Measurements from ENCODE around the gene PEBP1. TPM values are rescaled to one million over a fixed set of nuclear protein-coding genes. Genes with fewer than 3 reads are reported as not detected.

Gene PEBP1
- total and polyA plus RNA-seq, 2 of the 4 experiments (the other 2 are of a cell fraction) = 129 to 161 TPM

- no peak overlapping the region for H3K4ac ChIP-seq (ENCODE audit: low read depth, low read length)
- no peak overlapping the region for H3K27ac ChIP-seq (ENCODE audit: insufficient read depth, low read length)
- H3K18ac ChIP-seq (ENCODE audit: low read depth, low read length) = no peak overlapping the region
- H2BK15ac ChIP-seq (ENCODE audit: low read depth, low read length) = no peak overlapping the region
- no peak overlapping the region for H2AFZ ChIP-seq (replicated peaks; ENCODE audit: low read length, poor library complexity)
- no peak overlapping the region for H2BK120ac ChIP-seq (ENCODE audit: low read depth, low read length)
- no peak overlapping the region for H4K8ac ChIP-seq (ENCODE audit: low read depth in 2 of 2, low read length in 2 of 2)
- no peak overlapping the region for H2AK9ac ChIP-seq (replicated peaks; ENCODE audit: low read depth, low read length, poor library complexity)
- no CpG with 5 or more reads among the region's 7 CpGs for WGBS, 2 experiments (ENCODE audit: extremely low coverage in 2 of 2, insufficient read length in 1 of 2)
- peaks cover 43% of the 10 kb centered on the region for H3K36me3 ChIP-seq (ENCODE audit: control insufficient read depth, insufficient read depth, low read length)
- no peak overlapping the region for H4K91ac ChIP-seq (ENCODE audit: insufficient read depth, low read depth, low read length)
- no peak overlapping the region for H3K9ac ChIP-seq (ENCODE audit: low read depth, low read length)
- no TSS peak for BruUV-seq (replicated peaks)
- H3K4me3 ChIP-seq (ENCODE audit: insufficient read depth, low read depth, low read length) = no peak overlapping the region
- ATAC-seq (ENCODE audit: low read depth) (no peak), DNase-seq (no peak)
- H2BK20ac ChIP-seq (ENCODE audit: low read depth, low read length) = no peak overlapping the region
- H3K79me1 ChIP-seq (ENCODE audit: low read depth in 1 of 2, low read length in 2 of 2) = peaks cover 0 to 3% of the 10 kb centered on the region in 2 experiments; a peak in 1 of 4 replicates
- ChIA-PET CTCF (no interaction called here), POLR2A (ENCODE audit: unreplicated experiment) (no interaction called here)
- TF ChIP-seq FOS (IDR thresholded peaks at IDR 0.05; ENCODE audit: low read depth, low read length) (no peak), MAZ (IDR thresholded peaks at IDR 0.05; ENCODE audit: borderline replicate concordance, low read depth, low read length) (no peak), USF2 (IDR thresholded peaks at IDR 0.05; ENCODE audit: low read depth, low read length) (no peak), SMC3 (IDR thresholded peaks at IDR 0.05; ENCODE audit: low read depth, low read length) (no peak), CEBPB (IDR thresholded peaks at IDR 0.05; ENCODE audit: low read depth, low read length) (no peak), NFE2L2 (IDR thresholded peaks at IDR 0.05; ENCODE audit: low read depth, low read length) (no peak), RCOR1 (IDR thresholded peaks at IDR 0.05; ENCODE audit: insufficient replicate concordance, low read length) (no peak), RAD21 (IDR thresholded peaks at IDR 0.05; ENCODE audit: low read length) (no peak), ELK1 (IDR thresholded peaks at IDR 0.05; ENCODE audit: borderline replicate concordance, low read depth, low read length) (no peak), MAFK (IDR thresholded peaks at IDR 0.05; ENCODE audit: low read depth, low read length) (no peak), POLR2A (IDR thresholded peaks at IDR 0.05; ENCODE audit: low read depth, low read length) (no peak), CHD1 (IDR thresholded peaks at IDR 0.05; ENCODE audit: low read depth, low read length) (no peak), BHLHE40 (IDR thresholded peaks at IDR 0.05; ENCODE audit: low read depth, low read length) (no peak), RFX5 (IDR thresholded peaks at IDR 0.05; ENCODE audit: low read depth, low read length) (no peak), MXI1 (IDR thresholded peaks at IDR 0.05; ENCODE audit: borderline replicate concordance, low read depth, low read length) (no peak), CTCF (conservative IDR thresholded peaks at IDR 0.05; ENCODE audit: low read depth, low read length) (no peak)
- no peak overlapping the region for H3K14ac ChIP-seq (replicated peaks; ENCODE audit: low read depth, low read length)
- H3K9me1 ChIP-seq (ENCODE audit: insufficient read depth, low read length) = no peaks in the 10 kb centered on the region; the same call in 1 of the 2 replicates
- no peak overlapping the region for H2BK5ac ChIP-seq (ENCODE audit: low read depth, low read length, poor library complexity, severe bottlenecking)
- dilution Hi-C loops (cut with HindIII; ENCODE audit: low sequenced_read_pairs, unreplicated experiment) = no loop called here
- no peaks in the 10 kb centered on the region; the same call in 1 of the 2 replicates for H4K20me1 ChIP-seq (ENCODE audit: insufficient read depth, low read length)
- no peak overlapping the region for H4K5ac ChIP-seq (ENCODE audit: low read depth, low read length)
- in situ Hi-C loops (cut with MboI; ENCODE audit: low sequenced_read_pairs) = no loop called here
- no peak overlapping the region for H3K23ac ChIP-seq (ENCODE audit: low read depth, low read length)
- no peak overlapping the region for H2AK5ac ChIP-seq (ENCODE audit: low read depth, low read length)
- H3K56ac ChIP-seq (ENCODE audit: extremely low read depth, insufficient read depth, low read length) = no peak overlapping the region
- no peaks in the 10 kb centered on the region for H3K9me3 ChIP-seq (ENCODE audit: control insufficient read depth, insufficient read depth, low read length)
- no peaks in the 10 kb centered on the region for H3K4me1 ChIP-seq (ENCODE audit: control insufficient read depth, insufficient read depth, low read length)
- H3K27me3 ChIP-seq (ENCODE audit: control insufficient read depth, insufficient read depth, low read length) = no peaks in the 10 kb centered on the region
- H3K4me2 ChIP-seq (ENCODE audit: low read depth, low read length) = no peak overlapping the region
- intact Hi-C loops (cut with micrococcal nuclease) = no loop called here
Observed at GRCh38 chr12:118150625-118151024, 14.7 kb downstream of the PEBP1 start.

Measured in IMR-90 (cell line).